ENCODE results near the gene RNF167. TPM values are rescaled to one million over a fixed set of nuclear protein-coding genes. Genes with fewer than 3 reads are reported as not detected.

Gene RNF167
- total RNA-seq, 1 donor from 2014 or later, result 108 TPM

DNA sequence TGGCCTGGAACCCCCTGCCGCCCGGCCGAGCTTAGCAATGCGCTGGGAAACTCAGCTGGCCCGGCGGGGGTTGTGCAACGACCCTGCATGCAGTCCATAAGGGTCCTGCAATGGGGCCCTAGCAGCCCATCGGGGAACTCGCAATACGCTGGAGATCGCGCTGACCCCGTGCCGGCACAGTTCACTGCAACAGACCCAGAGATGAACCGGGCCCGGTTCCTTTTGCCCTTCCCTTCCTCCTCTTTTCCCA is 597 bp upstream of the RNF167 start:
- Mint-ChIP-seq H3K9me3 (no peaks in the 10 kb centered on the region), H3K27me3 (no peaks in the 10 kb centered on the region), H3K4me1 (peaks cover 66% of the 10 kb centered on the region), H3K4me3 (peak overlapping the region; percentile 97), H3K36me3 (ENCODE audit: low read depth) (peaks cover 66% of the 10 kb centered on the region), H3K27ac (peak overlapping the region; percentile 82)
- CTCF ChIA-PET, result interaction anchor here (1.2 to 2.3 kb wide), 5 partner anchors 9 to 48 kb away, joined by 3 to 14 read pairs (median 6); partner anchors contain the start of genes CAMTA2, PFN1 and SPAG7
- ATAC-seq (ENCODE audit: low read depth), result no peak
- POLR2A ChIA-PET, result interaction anchor here (0.7 to 3.4 kb wide), 24 partner anchors 10 to 274 kb away, joined by 3 to 104 read pairs (median 6); partner anchors contain the start of genes ARRB2, C17orf107, CAMTA2 and ENO3
- TF ChIP-seq, protein P1, sequence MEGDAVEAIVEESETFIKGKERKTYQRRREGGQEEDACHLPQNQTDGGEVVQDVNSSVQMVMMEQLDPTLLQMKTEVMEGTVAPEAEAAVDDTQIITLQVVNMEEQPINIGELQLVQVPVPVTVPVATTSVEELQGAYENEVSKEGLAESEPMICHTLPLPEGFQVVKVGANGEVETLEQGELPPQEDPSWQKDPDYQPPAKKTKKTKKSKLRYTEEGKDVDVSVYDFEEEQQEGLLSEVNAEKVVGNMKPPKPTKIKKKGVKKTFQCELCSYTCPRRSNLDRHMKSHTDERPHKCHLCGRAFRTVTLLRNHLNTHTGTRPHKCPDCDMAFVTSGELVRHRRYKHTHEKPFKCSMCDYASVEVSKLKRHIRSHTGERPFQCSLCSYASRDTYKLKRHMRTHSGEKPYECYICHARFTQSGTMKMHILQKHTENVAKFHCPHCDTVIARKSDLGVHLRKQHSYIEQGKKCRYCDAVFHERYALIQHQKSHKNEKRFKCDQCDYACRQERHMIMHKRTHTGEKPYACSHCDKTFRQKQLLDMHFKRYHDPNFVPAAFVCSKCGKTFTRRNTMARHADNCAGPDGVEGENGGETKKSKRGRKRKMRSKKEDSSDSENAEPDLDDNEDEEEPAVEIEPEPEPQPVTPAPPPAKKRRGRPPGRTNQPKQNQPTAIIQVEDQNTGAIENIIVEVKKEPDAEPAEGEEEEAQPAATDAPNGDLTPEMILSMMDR (IDR thresholded peaks at IDR 0.05), result no peak
- DNase-seq, result no peak
- intact Hi-C loops (cut with micrococcal nuclease), result no loop called here

DNA sequence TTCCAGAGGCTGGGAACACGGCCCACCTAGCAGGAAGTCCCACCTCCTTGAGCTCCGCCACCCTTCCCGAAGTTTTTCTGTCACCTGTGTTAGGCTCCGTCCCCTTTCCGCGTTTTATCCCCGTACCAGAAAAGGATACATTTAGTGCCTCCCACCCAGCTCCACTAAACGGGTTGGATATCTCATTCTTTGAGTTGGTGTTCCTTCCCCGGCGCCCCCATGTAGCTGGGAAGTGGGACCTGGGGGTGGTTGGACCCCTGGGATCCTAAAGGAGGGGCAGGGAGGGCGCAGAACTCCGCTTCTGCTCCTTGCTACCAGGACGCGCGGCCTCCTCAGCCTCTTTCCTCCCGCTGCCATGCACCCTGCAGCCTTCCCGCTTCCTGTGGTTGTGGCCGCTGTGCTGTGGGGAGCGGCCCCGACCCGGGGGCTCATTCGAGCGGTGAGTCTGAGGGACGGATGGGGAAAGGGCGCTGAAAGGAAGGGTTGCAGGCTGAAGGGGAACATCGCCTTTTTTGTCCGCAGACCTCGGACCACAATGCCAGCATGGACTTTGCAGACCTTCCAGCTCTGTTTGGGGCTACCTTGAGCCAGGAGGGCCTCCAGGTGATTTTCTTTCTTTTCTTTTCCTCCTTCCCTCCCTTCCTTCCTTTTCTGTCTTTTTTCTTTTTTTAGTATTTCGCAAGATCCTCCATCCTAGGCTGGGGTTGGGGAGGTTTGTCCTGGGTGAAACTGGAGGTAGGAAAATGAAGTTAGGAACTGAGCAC is 669 bp downstream of the RNF167 start:
- Mint-ChIP-seq H3K27me3 (no peaks in the 10 kb centered on the region), H3K9me3 (no peaks in the 10 kb centered on the region), H3K4me1 (peaks cover 77% of the 10 kb centered on the region), H3K4me3 (peak overlapping the region; percentile 97), H3K36me3 (ENCODE audit: low read depth) (peaks cover 78% of the 10 kb centered on the region), H3K27ac (peak overlapping the region; percentile 98)
- TF ChIP-seq, protein P1 (IDR thresholded peaks at IDR 0.05), result no peak
- DNase-seq (no peak), ATAC-seq (ENCODE audit: low read depth) (no peak)
- intact Hi-C loops (cut with micrococcal nuclease), result loop anchor here (1.0 to 10.0 kb wide), 8 partner anchors 9 to 798 kb away; partner anchors contain the start of genes ARRB2, CAMTA2, CYB5D2 and INCA1
- ChIA-PET CTCF (interaction anchor here (0.7 to 2.3 kb wide), 7 partner anchors 8 to 209 kb away, joined by 3 to 14 read pairs (median 4); partner anchors contain the start of genes CAMTA2, PFN1 and SPAG7), POLR2A (interaction anchor here (0.9 to 3.4 kb wide), 21 partner anchors 9 to 797 kb away, joined by 3 to 104 read pairs (median 7); partner anchors contain the start of genes C17orf107, CAMTA2, ENO3 and INCA1)

DNA sequence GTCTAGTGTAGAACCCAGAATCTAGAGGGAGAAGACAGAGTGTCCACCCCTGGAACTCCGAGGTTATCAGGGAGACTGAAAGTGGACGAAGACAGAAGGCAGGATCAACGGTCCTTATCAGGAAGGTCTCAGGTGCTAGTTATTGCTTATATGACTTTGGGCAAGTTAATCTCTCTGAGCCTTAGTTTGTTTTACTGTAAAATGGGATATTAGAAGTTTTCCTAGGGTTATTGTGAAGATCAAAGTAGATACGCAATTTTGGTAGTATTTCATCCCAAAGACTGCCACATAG is 1.2 kb downstream of the RNF167 start:
- peaks cover 81% of the 10 kb centered on the region for H3K4me1 Mint-ChIP-seq
- no peaks in the 10 kb centered on the region for H3K9me3 Mint-ChIP-seq
- no peaks in the 10 kb centered on the region for H3K27me3 Mint-ChIP-seq
- intact Hi-C loops (cut with micrococcal nuclease), result loop anchor here (2.0 to 10.0 kb wide), 5 partner anchors 46 to 799 kb away; partner anchors contain the start of genes ARRB2, CAMTA2, CYB5D2 and UBE2G1
- H3K27ac Mint-ChIP-seq, result peak overlapping the region; percentile 98
- CTCF ChIA-PET, result no interaction called here
- TF ChIP-seq, protein P1 (IDR thresholded peaks at IDR 0.05), result no peak
- H3K4me3 Mint-ChIP-seq, result peak overlapping the region; percentile 97
- no peak for ATAC-seq (ENCODE audit: low read depth)
- POLR2A ChIA-PET, result interaction anchor here (3.0 to 3.4 kb wide), 3 partner anchors 27 to 46 kb away, joined by 19 to 83 read pairs (median 26); partner anchors contain the start of genes C17orf107, CAMTA2 and SPAG7
- no peak for DNase-seq
- peaks cover 79% of the 10 kb centered on the region for H3K36me3 Mint-ChIP-seq (ENCODE audit: low read depth)

DNA sequence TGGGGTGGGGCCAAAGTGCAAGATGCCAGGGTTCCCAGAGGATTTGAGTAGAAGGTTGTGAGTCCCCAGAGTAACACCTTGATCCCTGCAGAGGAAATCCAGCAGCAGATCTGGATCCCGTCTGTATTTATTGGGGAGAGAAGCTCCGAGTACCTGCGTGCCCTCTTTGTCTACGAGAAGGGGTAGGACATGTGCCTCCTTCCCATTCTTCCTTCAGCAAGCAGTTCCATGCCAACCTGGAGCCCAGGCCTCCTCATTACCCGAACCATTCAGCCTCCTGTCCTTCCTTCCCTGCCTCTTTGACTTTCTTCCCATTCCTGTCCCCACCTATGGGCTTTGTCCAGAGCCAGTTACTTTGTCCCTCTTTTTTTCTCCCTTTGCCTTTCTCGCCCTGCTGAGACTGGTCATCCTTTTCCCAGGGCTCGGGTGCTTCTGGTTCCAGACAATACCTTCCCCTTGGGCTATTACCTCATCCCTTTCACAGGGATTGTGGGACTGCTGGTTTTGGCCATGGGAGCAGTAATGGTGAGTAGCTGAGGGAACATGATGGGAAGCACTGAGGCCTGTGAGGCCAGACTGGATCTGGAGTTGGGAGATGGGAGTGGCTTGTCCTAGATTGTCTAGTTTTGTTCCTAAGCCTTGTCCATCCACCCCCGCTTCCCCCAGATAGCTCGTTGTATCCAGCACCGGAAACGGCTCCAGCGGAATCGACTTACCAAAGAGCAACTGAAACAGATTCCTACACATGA is 2.9 kb downstream of the RNF167 start:
- POLR2A ChIA-PET, result interaction anchor here (0.8 to 12.1 kb wide), 5 partner anchors 8 to 233 kb away, joined by 3 to 391 read pairs (median 3); partner anchors contain the start of genes ARRB2, C17orf107, ENO3 and SPAG7
- Mint-ChIP-seq H3K9me3 (no peaks in the 10 kb centered on the region), H3K4me3 (peak overlapping the region; percentile 15), H3K27ac (peak overlapping the region; percentile 63), H3K27me3 (no peaks in the 10 kb centered on the region), H3K36me3 (ENCODE audit: low read depth) (peaks cover 79% of the 10 kb centered on the region), H3K4me1 (peaks cover 84% of the 10 kb centered on the region)
- ATAC-seq (ENCODE audit: low read depth), result no peak
- intact Hi-C loops (cut with micrococcal nuclease), result loop anchor here (5.0 to 10.0 kb wide), 2 partner anchors 578 to 801 kb away; partner anchors contain the start of genes CYB5D2, UBE2G1 and ZZEF1
- CTCF ChIA-PET, result no interaction called here
- TF ChIP-seq, protein P1 (IDR thresholded peaks at IDR 0.05), result no peak
- no peak for DNase-seq
